NCI-H446 treated with DMSO at 0.1 percent for 48 hours (cell line): ENCODE data around the gene KRT7.

Experiments used
- DNase-seq: peaks from one replicate; lab custom pipeline; 2025; lab: John Stamatoyannopoulos, UW

KRT7 gene

DNA sequence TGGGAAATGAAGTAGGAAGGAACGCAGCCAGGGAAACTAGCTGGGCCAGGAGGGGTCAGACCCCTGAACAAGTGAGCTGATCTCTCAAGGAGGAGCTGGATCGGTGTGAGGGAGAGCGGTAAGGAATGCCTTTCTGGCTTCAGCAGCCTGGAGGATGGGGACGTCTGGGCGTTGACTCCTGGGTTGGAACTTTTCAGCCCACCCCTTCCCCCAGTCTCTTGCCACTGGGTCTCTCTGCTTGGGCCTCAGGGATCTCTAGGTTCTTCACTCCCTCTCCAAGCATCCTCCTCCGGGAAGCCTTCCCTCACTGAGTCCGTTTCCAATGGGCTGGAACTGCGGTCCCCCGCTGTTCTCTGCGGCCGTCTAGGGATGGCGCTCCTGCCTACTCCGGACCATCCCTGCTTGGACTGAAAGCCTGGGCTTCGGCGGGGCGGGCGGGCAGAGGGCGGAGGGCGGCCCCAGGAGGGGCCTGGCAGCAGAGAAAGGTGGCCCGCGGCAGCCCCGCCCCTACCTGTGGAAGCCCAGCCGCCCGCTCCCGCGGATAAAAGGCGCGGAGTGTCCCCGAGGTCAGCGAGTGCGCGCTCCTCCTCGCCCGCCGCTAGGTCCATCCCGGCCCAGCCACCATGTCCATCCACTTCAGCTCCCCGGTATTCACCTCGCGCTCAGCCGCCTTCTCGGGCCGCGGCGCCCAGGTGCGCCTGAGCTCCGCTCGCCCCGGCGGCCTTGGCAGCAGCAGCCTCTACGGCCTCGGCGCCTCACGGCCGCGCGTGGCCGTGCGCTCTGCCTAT, at the start of gene KRT7:
Gene KRT7 (plus strand): TSS at position 570 of the 788 bp plus-strand sequence. CDS start 54 bp downstream, at position 624.
- DNase-seq, result no peak

DNA sequence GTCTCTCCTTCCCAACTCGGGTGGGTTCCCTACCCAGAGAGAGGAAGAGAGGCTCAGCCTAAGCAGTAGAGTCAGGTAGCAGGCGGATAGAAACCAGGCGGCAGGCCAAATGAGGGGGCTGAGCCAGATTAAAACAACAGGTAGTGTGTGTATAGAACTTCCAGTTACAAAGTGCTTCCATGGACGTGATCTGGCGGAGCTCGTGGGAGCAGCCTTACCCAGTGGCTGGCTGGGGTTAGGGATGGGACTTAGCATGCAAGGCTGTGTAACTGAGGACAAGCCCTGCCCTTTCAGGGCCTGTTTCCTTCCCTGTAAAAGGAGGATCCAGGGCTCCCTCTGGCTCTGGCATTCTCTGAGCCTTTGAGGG, 49.5 kb upstream of the KRT7 start:
- DNase-seq, result no peak

DNA sequence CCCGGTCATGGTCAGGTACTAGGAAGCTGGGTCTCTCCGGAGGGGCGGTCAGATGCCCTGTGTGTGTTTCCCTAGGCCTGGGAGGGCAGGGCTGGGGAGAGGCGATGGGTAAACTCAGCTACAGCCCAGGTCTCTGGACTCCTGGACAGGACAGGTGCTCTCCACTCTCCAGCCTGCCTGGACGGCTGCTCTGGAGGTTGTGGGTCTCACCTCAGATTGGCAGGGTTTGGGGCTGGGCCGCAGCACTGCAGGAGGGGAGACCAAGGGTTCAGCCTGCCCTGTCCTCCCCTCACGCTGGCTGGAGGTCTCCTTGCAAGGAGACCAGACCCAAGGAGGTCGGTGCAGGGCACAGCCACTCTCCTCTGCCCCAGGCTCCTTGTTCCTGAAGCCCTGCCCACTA, 49.1 kb upstream of the KRT7 start:
- DNase-seq, result no peak

DNA sequence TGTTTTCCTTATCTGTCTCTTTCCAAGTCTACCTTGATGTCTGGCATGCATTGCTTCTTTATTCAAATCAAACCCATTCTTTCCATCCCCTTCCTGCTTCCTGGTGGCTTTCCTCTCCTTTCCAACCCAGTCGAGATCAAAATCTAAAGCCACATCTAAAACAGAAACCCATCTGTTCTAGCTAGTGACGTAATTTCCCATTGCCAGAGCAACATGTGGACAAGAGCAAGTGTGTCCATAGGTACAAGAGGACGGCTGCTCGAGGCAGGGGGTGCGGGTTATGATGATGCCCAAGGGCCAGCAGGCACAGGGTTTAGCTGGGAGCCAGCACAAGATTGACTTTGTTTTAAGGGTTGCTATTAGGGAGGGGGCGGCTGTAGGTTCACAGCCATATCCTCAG, 48.2 kb upstream of the KRT7 start:
- DNase-seq, result no peak

DNA sequence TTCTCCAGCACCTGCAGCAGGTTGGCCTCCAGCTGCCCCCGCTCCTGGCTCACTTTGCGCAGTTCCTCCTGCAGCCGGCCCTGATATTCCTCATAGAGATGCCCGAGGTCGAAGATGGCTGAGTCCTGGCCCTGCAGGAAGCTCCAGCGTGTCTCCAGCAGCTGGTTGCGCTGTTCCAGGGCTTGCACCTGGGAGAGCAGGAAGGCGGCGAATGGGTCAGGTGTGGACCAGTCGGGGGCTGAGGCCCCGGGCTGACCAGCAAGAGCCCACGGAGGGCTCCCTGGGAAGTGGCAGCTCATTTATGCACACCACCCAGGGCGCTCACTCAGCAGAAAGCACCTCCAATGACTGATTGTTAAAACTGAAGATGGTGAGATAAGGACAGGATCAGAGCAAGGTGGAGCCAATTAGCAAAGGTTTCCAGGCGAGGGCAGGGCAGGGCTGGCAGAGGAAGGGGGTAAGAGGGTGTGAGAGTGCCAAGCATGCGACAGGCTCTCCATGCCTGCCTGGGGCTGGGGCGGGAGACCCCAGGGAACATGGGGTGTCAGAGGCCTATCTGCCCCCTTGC, 47.6 kb upstream of the KRT7 start:
- DNase-seq, result no peak

DNA sequence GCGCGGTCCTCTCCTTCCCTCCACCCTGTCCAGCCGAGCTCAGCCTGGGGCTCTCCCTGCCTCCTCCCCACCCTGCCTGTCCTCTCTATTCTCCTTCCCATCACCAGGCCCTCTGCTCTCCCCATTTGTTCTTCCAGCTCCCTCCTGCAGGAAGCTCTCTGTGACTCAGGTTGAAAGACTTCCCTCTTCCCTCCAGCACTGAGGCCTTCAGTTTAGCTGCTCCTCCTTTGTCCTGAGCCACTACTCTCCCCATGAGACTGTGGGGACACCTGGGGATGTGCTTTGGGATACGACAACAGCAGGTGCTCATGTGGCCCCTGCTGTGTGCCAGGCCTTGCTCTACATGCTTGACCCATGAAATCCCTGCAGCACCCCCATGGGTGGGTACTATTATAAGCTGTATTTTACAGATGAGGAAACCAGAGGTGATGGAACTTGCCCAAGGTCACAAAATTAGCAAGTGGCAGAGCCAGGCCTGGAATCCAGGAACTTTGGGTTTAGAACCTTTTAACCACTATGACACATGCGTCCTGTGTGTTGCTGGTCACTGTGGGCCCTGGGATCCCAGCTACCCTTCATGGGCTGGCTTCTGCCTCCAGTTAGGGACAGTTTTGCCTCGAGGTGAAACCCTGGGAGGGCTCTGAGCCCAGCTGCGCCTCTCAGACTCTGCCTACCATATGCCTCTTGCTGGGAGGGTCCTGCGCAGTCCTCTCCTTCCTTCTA, 46.8 kb upstream of the KRT7 start:
- no peak for DNase-seq

DNA sequence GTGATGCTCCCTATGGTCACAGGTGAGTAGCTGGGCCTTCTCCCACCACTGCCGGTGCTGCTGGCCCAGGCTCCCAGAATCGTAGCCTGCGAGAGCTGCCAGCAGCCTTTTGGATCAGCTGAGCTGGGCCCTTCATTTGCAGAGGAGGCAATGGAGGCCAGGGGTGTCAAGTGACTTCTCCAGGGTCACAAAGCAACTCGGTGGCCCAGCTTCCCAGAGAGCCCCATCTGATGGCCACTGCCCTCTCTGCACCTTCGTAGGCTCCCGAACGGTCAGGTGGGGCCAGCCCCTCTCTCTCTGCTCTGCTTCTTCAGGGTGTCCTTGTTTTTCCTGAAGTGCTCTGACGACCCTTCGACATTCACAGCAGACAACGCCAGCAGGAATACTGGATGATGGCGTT, 45.8 kb upstream of the KRT7 start:
- DNase-seq, result no peak

DNA sequence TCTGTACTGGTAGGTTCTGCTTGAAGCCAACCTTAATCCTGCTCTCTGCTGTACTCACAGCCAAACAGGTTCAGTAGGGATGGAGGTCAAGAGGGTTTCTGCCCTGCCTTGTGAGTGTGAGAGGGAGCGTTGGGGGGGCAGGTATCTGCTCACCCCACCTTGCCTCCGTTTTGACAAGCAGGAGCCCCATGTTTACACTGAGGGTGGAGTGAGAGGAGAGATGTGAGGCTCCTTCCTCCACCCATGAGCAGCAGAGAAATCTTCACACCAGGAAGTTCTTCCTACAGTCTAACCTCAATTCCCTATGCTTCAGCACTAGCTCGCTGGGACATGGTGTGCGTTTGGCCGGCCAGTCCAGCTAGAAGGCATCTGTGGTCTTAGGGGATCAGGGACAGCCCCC, 45.4 kb upstream of the KRT7 start:
- DNase-seq, result no peak

DNA sequence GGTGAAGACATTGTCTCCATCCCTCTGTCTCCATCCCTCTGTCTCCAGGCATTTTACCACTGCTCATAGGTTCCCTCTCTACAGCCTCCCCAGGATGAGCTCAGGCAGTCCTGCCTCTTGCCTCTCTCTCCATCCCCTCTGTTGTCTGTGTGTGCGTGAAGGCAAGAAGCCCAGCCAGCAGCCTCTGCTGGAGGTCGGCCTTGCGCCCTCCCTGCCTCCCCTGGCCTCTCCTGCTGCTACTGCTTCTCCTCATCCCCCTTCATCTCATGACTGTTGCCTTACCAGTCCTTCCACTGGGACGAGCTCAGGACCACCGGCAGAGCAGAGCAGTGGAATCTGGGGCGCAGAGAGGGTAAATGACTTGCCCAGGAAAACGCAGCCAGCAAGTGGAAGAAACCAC, 44.4 kb upstream of the KRT7 start:
- DNase-seq, result no peak

DNA sequence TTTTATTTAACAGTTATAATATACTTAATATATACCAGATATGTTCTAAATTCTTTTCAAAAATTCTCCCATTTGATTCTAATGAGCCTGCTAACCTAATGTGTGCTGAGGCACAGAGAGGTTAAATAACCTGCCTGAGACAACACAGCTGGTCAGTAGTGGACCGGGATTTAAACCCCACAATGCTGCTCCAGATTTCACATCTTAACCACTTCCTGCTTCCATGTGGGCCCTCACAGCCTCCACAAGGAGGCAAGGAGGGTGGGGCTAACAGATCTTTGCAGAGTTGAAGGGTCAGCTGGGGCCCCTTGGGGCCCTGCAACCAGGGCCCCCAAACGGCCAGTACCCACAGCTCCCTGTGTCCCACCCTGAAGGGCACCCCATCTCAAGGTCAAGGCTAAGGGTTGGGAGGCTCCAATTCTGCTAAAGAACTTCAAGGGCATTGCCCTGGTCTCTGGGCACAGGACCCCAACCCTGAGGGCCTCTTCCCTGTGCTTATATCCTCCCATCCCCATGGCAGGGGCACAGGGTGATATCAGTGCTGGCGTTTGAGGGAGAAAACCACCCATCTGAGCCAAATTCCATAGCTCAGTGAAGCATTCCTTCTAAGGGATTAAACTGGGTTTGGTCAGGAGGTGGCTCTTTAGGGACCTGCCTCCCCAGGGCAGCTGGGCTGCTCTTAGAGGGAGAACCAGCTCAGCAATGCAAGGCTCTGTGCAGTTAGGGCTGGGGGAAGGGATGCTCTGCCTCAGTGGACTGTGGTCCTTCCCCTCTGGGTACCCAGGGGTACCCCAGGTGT, 43.5 kb upstream of the KRT7 start:
- no peak for DNase-seq

DNA sequence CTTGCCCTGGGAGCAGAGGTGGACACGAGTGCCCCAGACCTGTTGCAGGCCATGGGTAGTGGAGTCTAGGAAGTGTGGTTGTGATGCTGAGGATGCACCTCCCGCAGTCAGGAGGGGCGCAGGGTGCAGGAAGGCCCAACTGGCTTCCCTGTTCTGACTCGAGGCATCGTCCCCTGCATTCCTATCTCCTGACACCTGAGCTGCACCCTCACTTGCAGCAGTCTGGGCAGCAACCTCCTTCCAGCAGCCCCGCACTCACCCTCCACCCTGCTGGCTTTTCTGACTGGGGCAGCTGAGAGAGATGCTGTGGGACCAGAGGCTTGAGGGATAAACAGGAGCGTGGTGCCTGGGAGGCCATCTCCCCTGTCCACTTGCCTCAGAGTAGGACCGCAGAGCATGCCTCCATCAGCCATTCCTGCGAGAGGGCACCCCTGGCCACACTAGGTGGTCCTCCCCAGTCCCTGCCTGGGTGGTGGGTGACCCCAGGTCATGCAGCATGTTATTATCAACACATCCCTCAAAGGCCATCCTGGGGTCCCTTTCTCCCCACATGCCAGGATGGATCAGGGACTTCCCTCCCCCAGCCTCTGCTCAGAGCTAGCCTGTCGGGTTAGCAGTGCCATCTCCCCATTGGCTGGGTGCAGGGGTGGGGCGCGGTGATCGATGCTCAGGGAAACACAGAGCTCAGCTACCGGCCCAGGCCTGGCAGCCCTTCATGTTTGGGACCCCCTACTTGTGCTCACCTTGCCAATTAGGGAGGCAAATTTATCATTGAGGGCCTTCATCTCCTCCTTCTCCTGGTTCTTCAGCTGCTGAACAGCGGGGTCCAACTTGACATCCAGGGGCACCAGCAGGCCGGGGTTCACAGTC, 41.9 kb upstream of the KRT7 start:
- no peak for DNase-seq

DNA sequence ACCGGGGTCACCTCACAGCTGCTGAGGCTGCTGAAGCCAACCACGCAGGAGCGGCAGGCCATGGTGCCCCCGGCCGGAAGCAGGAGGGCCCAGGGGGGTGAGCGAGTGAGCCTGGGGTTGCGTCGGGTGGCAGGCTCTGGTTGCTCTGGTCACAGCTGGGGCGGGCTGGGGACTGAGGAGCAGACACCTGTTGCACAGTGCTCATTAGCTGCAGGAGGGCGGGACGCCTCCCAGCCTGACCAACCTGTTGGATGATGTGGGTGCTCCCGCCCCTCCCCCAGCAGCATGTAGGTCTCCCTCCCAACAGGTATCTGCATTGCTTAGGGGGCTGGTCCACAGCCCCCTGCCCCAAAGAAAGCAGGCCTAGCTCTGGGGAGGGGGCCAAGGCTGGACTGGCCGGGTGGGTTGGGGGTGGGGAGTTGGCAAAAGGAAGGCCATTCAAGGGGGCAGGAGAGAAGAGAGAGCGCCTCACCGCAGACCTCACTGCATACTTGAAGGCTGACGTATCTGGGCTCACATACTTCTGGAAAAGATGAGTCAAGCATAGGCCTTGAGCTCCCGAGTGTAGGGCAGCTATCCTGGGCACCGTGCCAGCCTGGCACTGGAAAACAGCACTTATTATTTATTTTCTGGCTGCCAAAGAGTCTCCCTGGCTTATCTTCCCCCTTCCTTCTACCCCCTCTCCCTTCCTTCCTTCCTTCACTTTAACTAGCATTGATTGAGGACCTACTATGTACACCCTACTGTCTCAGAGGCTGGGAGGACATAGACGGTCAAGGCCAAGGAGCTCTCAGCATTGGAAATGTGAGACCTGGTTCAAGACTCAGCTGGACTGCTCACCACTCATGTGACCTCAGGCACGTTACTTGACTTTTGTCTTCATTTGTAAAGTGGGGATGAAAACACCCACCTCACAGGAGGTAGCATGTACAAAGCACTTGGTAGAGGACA, 40.9 kb upstream of the KRT7 start, which contains the start of gene KRT80:
Gene KRT80 (minus strand): TSS at position 174 of the 951 bp plus-strand sequence. CDS start 112 bp downstream, at position 62.
- peak; percentile 97 for DNase-seq

DNA sequence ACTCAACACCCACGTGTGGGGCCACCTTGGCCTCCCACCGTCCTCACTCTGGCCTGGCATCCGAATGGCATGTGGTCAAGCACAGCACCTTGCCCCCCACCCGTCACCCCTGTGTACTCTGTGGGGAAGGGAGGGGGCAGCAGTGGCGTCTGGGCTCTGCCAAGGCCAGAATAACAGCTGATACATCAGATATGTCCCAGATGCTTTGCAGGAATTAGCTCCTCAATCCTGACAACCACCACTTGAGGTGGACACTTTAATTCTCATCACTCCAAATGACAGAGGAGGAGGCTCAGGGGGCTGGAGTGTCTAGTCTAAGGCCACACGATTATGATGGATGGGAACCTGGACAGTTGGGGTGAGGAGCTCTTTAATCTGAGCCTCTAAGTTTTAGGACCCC, 39.5 kb upstream of the KRT7 start:
- DNase-seq, result no peak

DNA sequence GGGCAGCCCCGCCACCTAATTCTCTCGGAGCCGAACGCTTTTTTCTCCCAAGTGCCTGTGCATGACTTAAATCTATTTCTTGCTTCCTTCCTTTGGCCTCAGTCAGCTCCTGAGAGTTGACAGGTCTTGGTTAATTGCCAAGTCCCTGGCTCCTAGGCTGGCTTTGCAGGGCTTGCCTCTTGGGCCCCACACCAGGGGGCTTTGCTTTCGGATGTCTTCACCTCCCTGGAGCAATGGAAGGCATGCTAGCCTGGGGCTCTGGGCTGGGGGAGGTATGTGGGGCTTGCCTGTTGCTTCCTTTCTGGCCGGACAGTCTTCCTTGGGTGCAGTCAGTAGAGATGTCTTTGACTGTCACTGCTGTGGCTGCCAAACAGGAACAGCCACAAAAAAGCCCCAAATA, 39.1 kb upstream of the KRT7 start:
- no peak for DNase-seq

DNA sequence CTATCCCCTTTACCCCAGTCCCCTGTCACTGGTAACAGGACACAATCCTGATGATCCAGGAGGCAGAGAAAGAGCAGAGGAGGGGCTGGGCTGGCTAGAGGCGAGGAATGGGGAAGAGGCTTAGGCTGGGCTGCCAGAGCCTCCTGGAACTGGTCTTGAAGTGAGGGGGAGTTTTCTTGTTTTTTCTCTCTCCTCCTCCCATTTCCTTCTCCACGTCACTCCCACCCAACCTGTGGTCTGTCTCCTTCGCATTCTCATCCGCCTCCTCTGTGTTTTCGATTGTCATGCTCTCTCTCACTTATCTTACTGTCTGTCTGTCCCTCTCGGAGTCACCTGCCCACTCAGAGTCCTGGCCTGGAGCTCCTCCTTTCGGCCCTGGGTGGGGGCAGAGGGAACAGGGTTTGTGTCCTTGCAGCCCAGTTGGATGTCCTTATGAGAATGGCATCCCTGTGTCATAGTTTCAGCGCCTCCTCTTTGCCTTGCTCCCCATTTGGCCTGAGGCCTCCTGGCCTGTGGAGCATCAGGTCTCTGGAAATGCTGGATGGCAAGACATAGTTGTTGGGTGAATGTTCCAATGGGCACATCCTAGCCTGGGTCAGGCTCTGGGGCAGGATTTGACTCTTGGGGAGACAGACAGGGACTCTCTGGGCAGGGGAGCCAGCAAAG, 37.8 kb upstream of the KRT7 start:
- DNase-seq, result no peak

DNA sequence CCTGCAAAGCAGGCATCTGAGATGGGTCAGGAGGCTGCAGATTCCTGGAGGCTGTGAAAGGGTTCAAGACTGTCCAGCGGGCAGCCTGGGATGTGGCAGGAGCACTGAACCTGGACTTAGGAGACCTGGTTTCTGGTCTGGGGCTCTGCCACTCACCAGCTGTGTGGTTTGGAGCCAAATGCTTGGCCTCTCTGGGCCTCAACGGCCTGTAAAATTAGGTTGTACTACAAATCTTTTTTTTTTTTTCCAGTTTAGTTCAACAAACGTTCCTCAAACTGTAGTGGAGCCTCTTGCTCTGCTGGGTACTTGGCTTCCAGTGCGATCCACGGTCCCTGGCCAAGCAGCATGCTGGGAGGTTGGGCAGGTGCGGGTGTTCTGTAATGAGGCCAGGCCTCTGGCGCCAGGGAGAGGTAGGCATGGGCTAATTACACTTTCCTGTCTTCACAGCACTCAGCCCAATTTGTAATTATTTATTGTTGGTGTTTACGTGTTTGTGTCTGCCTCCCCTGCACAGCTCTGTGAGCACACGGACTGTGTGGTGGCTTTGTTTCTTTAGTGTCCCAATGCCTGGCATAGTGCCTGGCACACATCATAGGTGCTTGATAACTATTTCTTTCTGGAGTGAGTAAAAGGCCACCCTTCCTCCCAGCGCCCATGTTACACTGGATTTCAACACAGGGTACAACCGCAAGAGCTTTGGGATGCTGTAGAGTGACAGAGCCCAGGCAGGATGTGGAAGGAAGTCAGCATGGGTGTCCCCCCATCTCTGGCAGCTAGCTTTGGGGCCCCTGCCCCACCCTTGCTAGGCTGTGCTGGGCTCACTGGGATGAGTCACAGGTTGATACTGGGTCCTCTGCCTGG, 35.4 kb upstream of the KRT7 start:
- DNase-seq, result peak; percentile 72

DNA sequence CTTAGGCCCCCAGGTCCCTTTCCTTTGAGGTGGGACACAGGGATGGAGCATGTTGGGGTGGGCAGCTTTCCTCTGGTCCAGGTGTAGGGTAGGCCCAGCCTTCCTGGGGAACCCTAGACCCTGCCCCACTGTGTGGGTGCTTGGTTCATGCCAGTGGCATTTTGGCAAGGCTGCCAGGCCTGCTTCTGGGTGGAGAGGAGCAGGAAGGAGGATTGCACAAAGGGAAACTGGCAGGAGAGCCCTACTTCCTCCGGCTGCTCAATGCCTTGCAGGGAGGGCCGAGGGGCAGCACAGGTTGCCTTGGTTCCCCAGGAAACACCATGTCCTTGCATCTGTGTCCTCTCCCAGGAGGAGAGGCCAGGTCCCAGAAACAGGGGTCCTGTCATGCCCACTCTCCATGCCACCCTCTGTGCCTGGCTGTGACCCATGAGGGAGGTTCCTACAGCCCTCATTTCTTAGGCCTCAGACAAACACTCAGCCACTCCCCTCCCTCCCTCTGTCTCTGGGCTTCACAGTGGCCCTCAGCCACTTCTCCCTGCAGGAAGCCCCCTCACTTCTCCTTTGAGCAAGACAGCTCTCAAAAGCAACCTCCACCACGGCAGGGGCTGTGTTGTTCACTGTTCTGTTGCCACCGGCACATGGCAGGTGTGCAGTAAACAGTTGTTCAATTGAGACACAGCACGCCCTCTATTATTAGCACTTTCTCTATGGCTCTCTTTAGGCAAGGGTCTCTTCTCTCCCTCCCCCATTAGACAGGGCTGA, 34.4 kb upstream of the KRT7 start:
- DNase-seq, result no peak
